PC-3 (cell line): Measurements from ENCODE around the gene CCDC190.

Experiments used
- EZH2 ChIP-seq: fragments of 300-600 bp; sonication (generic); IDR thresholded peaks from one replicate; pipeline ENCODE4 v1.6.1; 2017; ENCODE audit warnings: antibody characterized with exemption, mild to moderate bottlenecking, low read length; ENCODE audit not compliant: unreplicated experiment
- TF ChIP-seq, protein P1 (sequence below): fragments of 300-600 bp; sonication (generic); conservative IDR thresholded peaks from 2 replicates; pipeline ENCODE4 v1.5.1; 2017; ENCODE audit warnings: antibody characterized with exemption, low read depth, mild to moderate bottlenecking, low read length

DNA sequence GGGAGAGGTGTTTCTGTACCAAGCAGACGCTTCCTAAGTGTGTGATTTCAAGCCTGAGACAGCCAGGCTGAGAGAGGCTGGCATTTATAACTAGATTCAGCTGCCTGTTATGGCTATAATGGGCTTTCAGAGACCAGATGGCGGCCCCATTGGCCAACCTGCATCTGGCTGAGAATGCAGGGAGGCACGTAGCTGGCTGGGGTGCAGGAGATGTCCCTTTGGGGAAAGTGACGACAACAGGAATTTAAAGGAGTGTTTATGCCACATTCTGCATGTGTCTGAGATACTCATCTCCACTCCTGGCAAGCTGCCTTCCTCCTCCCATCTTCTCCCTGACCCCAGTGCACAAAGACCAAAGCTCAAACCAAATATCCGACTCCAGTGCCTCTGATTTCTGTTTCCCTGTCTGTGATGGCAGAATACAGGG, 21.3 kb upstream of the CCDC190 start:
- TF ChIP-seq, protein P1, sequence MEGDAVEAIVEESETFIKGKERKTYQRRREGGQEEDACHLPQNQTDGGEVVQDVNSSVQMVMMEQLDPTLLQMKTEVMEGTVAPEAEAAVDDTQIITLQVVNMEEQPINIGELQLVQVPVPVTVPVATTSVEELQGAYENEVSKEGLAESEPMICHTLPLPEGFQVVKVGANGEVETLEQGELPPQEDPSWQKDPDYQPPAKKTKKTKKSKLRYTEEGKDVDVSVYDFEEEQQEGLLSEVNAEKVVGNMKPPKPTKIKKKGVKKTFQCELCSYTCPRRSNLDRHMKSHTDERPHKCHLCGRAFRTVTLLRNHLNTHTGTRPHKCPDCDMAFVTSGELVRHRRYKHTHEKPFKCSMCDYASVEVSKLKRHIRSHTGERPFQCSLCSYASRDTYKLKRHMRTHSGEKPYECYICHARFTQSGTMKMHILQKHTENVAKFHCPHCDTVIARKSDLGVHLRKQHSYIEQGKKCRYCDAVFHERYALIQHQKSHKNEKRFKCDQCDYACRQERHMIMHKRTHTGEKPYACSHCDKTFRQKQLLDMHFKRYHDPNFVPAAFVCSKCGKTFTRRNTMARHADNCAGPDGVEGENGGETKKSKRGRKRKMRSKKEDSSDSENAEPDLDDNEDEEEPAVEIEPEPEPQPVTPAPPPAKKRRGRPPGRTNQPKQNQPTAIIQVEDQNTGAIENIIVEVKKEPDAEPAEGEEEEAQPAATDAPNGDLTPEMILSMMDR: no peak
- no peak for TF ChIP-seq EZH2
